Bronchial epithelial cell (primary cell): Measurements from ENCODE around the gene NFIA. TPM values are rescaled to one million over a fixed set of nuclear protein-coding genes. Genes with fewer than 3 reads are reported as not detected.

ENCODE experiments used
- DNase-seq: peaks from one replicate; pipeline ENCODE4 v3.0.0-alpha.2; 2010; ENCODE audit warnings: low read depth
- FAIRE-seq: peaks from 2 replicates; lab custom pipeline; 2011; peaks lifted over from hg19 to GRCh38; lab: Jason Lieb, UNC
- H3K27me3 ChIP-seq: 2 replicates; pipeline ENCODE4 v1.5.1; 2011; ENCODE audit warnings: low read length; ENCODE audit not compliant: control insufficient read depth, insufficient read depth
- H3K36me3 ChIP-seq: 2 replicates; pipeline ENCODE4 v1.5.1; 2011; ENCODE audit warnings: low read length; ENCODE audit not compliant: control insufficient read depth, insufficient read depth
- H3K4me3 ChIP-seq: 2 replicates; pipeline ENCODE4 v1.5.1; 2011; ENCODE audit warnings: mild to moderate bottlenecking, low read depth, low read length, control low read depth
- total RNA-seq: library from RNA; depleted of rRNA; stranded (reverse); fragments of >200 nt; gene quantifications from 2 replicates; pipeline ENCODE4 v1.2.1, GENCODE V29; 2014
- TF ChIP-seq, protein P1 (sequence below): IDR thresholded peaks from 2 replicates; pipeline ENCODE4 v1.5.1; 2011; ENCODE audit warnings: mild to moderate bottlenecking, moderate library complexity, low read length, control low read depth, inconsistent platforms; ENCODE audit not compliant: insufficient read depth, severe bottlenecking

NFIA gene
- total RNA-seq, 1 donor from 2014 or later, result 7.4 TPM

DNA sequence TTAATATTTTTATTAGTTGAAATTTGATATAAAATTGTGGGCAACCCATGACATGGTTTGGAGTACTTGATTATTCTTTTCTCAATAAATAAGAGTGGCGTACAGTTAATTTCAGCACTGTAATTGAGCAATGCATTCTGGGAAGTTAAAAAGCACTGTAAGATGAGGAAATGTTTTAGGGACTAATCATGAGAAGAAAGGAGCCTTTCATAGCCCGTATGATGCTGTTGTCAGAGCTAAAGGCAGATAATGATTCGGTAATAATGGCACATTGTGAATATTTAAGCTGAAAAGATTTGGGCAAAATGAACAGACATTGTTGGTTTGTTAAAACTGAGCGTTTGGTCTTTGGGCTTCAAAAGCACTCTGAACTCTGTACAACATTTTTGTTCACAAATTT, 139.3 kb downstream of the NFIA start:
- no peaks in the 10 kb centered on the region for H3K27me3 ChIP-seq
- DNase-seq (peak; percentile 38), FAIRE-seq (no peak)
- no peak overlapping the region for H3K4me3 ChIP-seq
- no peaks in the 10 kb centered on the region for H3K36me3 ChIP-seq
- TF ChIP-seq, protein P1, sequence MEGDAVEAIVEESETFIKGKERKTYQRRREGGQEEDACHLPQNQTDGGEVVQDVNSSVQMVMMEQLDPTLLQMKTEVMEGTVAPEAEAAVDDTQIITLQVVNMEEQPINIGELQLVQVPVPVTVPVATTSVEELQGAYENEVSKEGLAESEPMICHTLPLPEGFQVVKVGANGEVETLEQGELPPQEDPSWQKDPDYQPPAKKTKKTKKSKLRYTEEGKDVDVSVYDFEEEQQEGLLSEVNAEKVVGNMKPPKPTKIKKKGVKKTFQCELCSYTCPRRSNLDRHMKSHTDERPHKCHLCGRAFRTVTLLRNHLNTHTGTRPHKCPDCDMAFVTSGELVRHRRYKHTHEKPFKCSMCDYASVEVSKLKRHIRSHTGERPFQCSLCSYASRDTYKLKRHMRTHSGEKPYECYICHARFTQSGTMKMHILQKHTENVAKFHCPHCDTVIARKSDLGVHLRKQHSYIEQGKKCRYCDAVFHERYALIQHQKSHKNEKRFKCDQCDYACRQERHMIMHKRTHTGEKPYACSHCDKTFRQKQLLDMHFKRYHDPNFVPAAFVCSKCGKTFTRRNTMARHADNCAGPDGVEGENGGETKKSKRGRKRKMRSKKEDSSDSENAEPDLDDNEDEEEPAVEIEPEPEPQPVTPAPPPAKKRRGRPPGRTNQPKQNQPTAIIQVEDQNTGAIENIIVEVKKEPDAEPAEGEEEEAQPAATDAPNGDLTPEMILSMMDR, result no peak

- FAIRE-seq (no peak), DNase-seq (no peak)
- TF ChIP-seq, protein P1, result no peak
- Histone ChIP-seq H3K4me3 (no peak overlapping the region), H3K27me3 (no peaks in the 10 kb centered on the region), H3K36me3 (no peaks in the 10 kb centered on the region)
These were observed 139.9 kb downstream of the NFIA start for GRCh38 chr1:61222240-61222639.

DNA sequence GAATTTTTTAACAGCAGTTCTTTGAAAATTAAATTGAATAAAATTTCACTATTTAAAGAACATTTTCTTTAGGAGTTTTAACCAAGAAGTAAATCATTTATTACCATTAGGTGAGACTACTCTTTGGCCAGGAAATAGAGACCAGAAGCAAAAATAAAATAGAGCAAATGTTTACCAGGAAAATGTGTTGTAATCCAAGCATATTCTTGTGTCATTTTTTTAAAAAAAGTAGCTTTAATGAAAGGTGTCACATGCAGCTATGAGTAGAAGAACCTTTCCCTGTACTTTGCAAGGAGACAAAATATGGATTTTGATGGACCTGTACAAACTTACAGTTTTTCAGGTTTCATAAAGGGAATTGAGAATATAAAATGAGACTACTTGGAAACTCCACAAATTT, 140.8 kb downstream of the NFIA start:
- FAIRE-seq, result no peak
- Histone ChIP-seq H3K4me3 (no peak overlapping the region), H3K36me3 (no peaks in the 10 kb centered on the region), H3K27me3 (no peaks in the 10 kb centered on the region)
- DNase-seq, result no peak
- TF ChIP-seq, protein P1, result no peak

- DNase-seq, result no peak
- H3K27me3 ChIP-seq, result no peaks in the 10 kb centered on the region
- TF ChIP-seq, protein P1, result no peak
- H3K4me3 ChIP-seq, result no peak overlapping the region
- FAIRE-seq, result no peak
- H3K36me3 ChIP-seq, result no peaks in the 10 kb centered on the region
These were observed 142.2 kb downstream of the NFIA start for GRCh38 chr1:61224609-61225008.

DNA sequence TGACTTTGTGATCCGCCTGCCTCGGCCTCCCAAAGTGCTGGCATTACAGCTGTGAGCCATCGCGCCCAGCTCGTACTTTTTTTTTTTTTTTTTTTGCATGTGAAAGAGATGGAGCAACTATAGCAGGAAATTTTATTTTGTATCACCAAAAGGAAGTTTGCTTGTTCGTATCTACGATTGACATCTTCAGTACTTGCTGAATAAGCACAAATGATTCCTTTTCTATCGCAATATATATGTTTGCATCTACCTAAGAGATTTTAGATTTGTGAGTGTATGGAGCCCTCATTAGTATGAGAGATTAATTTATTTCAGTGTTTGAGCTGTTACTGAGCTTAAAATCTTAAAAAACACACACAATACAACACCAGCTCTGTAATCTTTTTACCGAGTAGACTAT, 143.1 kb downstream of the NFIA start:
- Histone ChIP-seq H3K4me3 (no peak overlapping the region), H3K27me3 (no peaks in the 10 kb centered on the region), H3K36me3 (no peaks in the 10 kb centered on the region)
- TF ChIP-seq, protein P1, result no peak
- DNase-seq (no peak), FAIRE-seq (no peak)
